Stimulated activated naive B cell treated with anti-CD40 and anti-IgM and Interleukin-4, amounts not matched to agents 10 μg/mL and 1 μg/mL and 100 μg/mL, for 72 hours (primary cell): ENCODE results near the gene CCDC12.
A peak's percentile ranks its signal among the peaks of the same experiment; 100 is the strongest.

Source experiments
- ATAC-seq, 2 donors: fragments of 150-1000 bp; cut with Tn5 transposase; replicated peaks; 2 replicates each; pipeline ENCODE4 v1.10.0; 2021; ENCODE audit warnings: moderate library complexity in 1 of 2
- DNase-seq: peaks from one replicate; pipeline ENCODE4 v3.0.0; 2021
- H3K27ac Mint-ChIP-seq: one replicate; pipeline ENCODE4 v1.8.0; 2022; ENCODE audit warnings: mild to moderate bottlenecking, mixed read lengths
- H3K27me3 Mint-ChIP-seq, 2 donors: one replicate each; pipeline ENCODE4 v1.8.0; 2022; ENCODE audit warnings: mixed read lengths in 2 of 2
- H3K36me3 Mint-ChIP-seq, 2 donors: one replicate each; pipeline ENCODE4 v1.8.0; 2022; ENCODE audit warnings: mixed read lengths in 2 of 2, mild to moderate bottlenecking in 1 of 2
- H3K4me1 Mint-ChIP-seq, 2 donors: one replicate each; pipeline ENCODE4 v1.8.0; 2022; ENCODE audit warnings: mixed read lengths in 2 of 2, mild to moderate bottlenecking in 1 of 2
- H3K4me3 Mint-ChIP-seq, 2 donors: one replicate each; pipeline ENCODE4 v1.8.0; 2022; ENCODE audit warnings: mild to moderate bottlenecking in 2 of 2, mixed read lengths in 2 of 2, moderate library complexity in 1 of 2
- H3K9me3 Mint-ChIP-seq, 2 donors: one replicate each; pipeline ENCODE4 v1.8.0; 2022; ENCODE audit warnings: mixed read lengths in 2 of 2, mild to moderate bottlenecking in 1 of 2

The CCDC12 gene

DNA sequence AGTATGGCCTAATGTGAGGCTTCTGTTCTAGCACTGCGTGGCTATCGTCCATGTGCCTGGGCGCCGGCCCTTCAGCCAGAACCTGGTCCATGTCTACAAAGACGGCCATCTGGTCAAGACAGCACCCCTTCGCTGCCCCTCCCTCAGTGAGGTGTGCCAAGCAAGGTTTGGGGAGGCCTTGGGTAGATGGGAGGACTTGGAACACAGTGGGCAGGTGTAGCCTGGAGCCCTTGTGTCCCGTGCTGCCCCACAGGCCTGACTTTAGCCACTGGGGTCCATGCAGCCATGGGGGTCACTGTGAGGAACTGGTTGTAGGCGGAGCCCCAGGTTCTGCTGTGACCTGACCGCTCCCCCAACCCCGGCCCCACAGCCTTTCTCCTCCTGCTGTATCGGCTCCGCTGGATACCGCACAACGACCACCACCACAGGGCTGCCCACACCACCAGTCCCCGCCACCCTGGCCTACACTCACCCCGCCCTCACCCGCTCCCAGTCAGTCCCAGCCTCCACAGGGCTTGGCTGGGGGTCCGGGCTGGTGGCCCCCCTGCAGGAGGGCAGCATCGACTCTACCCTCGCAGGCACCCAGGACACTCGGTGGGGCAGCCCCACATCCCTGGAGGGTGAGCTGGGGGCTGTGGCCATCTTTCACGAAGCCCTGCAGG lies 19.5 kb upstream of the CCDC12 start:
- Mint-ChIP-seq H3K27me3 (no peaks in the 10 kb centered on the region), H3K4me3 (no peak overlapping the region), H3K27ac (no peak overlapping the region)

DNA sequence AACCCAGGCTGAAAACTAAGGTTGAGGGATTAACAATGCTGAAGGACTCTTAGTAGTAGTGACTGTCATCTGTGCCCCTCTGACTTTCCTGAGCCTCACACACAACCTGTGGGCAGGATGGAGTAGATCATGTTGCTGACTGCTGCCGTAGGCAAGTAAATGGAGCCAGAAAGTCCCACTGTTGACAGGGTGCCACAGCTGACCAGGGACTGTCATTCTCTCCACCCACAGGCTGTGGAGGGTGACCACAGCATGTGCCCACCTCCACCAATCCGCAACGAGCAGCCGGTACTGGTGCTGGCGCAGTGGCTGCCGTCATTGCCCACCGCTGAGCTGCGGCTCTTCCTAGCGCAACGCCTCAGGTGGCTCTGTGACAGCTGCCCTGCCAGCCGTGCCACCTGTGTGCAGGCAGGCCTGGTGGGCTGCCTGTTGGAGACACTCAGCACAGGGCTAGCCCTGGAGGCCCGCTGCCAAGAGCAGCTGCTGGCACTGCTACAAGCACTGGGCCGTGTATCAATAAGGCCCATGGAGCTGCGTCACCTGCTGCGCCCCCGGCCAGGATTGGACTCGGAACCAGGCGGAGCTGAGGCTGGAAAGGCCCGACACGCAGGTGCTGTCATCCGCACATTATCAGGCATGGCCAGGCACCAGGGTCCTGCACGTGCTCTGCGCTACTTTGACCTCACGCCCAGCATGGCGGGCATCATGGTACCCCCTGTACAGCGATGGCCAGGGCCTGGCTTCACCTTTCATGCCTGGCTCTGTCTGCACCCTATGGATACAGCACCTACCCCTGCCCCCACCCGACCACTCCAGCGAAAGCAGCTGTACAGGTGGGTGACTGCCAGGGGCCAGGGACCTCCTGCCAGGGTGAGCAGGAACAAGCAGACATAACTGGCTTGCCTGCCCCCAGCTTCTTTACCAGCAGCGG lies 18.5 kb upstream of the CCDC12 start:
- no peak overlapping the region for H3K27ac Mint-ChIP-seq

More for the DNA sequence above, 19.5 kb upstream of the CCDC12 start:
- ATAC-seq (no peak), DNase-seq (no peak)
- Mint-ChIP-seq H3K36me3 (peaks cover 20 to 60% of the 10 kb centered on the region in 2 donors), H3K4me1 (peaks cover 19 to 32% of the 10 kb centered on the region in 2 donors), H3K9me3 (no peaks in the 10 kb centered on the region)

DNA sequence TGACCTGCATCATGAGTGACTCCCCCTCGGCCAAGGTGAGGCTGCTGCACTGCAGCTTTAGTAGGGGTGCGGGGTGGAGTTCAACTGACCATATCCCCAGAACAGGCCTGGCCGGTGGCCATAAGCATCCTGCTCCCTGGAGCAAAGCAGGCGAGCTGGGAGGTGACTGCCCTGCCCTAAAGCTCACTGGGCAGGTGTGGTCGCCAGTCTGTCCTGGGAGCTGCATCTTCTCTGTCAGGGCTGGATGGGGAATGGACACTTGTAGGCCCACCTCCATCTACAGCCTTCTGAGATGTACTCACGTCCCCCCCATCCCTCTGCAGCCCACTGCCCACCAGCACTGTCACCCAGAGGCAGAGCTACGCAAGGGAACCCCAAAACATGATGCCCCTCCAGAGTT lies 17.4 kb upstream of the CCDC12 start:
- H3K9me3 Mint-ChIP-seq, result no peaks in the 10 kb centered on the region
- H3K27me3 Mint-ChIP-seq, result no peaks in the 10 kb centered on the region
- no peak overlapping the region for H3K4me3 Mint-ChIP-seq
- no peak for ATAC-seq
- peaks cover 25 to 68% of the 10 kb centered on the region in 2 donors for H3K36me3 Mint-ChIP-seq
- no peak overlapping the region for H3K27ac Mint-ChIP-seq
- DNase-seq, result no peak
- H3K4me1 Mint-ChIP-seq, result peaks cover 35 to 46% of the 10 kb centered on the region in 2 donors

More for the DNA sequence above, 18.5 kb upstream of the CCDC12 start:
- DNase-seq, result no peak
- peaks cover 28 to 37% of the 10 kb centered on the region in 2 donors for H3K4me1 Mint-ChIP-seq
- no peak overlapping the region for H3K4me3 Mint-ChIP-seq
- ATAC-seq, result no peak
- H3K36me3 Mint-ChIP-seq, result peaks cover 22 to 62% of the 10 kb centered on the region in 2 donors
- H3K9me3 Mint-ChIP-seq, result no peaks in the 10 kb centered on the region
- H3K27me3 Mint-ChIP-seq, result no peaks in the 10 kb centered on the region

DNA sequence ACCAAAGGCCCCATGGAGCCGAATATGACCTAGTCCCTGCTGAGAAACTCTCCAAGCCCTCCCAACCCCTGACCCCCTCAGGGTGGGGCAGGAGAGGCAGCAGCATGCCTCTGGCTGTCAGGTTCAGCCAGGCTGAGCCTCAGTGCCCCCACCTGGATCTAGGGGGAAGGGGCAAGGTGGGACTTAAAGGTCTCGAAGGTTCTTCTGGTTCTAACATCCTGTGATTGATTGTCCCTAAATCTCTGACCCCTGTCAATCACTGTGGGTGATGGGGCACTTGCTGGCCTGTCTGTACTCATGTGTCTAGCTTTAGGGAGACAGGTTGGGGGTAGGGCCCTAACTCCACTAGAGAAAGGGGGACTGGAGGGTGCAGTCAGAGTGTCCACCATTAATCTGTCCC lies 16.7 kb upstream of the CCDC12 start:
- H3K27me3 Mint-ChIP-seq, result no peaks in the 10 kb centered on the region
- peaks cover 25 to 70% of the 10 kb centered on the region in 2 donors for H3K36me3 Mint-ChIP-seq
- no peaks in the 10 kb centered on the region for H3K9me3 Mint-ChIP-seq
- H3K4me1 Mint-ChIP-seq, result peaks cover 38 to 48% of the 10 kb centered on the region in 2 donors
- no peak for DNase-seq
- H3K27ac Mint-ChIP-seq, result peak overlapping the region; percentile 5
- H3K4me3 Mint-ChIP-seq, result no peak overlapping the region
- ATAC-seq, result no peak

DNA sequence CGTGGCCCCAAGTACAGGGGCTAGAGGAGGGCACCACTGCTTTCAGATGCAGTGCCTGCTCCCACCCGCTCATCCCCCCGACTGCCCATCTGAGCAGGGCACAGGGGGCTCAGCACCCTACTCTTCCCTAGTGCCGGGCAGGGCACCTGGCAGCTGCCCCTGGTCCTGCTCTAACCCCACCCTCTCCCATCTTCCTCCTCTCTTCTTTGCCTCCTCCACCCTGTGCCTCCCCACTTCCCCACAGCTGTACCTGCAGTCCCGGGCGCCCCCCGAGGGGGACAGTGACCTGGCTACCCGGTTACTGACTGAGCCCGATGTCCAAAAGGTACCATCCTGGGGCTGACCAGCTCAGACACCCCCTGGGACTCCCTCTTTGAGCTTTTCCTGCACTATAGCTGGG lies 15.7 kb upstream of the CCDC12 start:
- H3K36me3 Mint-ChIP-seq, result peaks cover 21 to 65% of the 10 kb centered on the region in 2 donors
- H3K4me3 Mint-ChIP-seq, result no peak overlapping the region

DNA sequence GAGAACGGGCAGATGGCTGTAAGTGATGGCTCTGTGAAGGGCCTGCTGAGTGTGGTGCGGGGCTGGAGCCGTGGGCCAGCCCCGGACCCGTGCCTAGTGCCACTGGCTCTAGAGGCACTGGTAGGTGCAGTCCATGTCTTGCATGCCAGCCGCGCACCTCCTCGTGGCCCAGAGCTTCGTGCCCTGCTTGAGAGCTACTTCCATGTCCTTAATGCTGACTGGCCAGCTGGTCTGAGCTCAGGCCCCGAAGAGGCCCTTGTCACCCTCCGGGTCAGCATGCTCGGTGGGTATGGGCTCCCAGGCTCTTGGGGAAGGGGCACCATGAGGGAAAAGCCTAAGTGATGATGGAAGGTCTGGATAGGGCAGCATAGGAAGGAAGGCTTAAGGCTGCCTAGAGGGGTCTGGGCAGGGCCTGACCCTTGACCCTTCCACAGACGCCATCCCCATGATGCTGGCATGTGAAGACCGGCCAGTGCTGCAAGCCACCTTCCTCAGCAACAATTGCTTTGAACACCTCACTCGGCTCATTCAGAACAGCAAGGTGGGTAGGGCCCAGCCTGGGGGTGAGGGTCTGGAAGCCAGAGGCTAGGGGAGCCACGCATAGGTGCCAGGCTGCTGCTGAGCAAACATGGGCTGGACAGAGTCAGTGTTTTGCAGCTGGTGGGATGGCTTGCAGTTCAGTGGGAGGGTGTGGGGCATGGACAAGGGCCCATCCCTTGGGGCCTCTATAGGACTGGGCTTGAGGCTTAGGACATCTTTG lies 15.0 kb upstream of the CCDC12 start:
- no peak for ATAC-seq

More for the DNA sequence above, 15.7 kb upstream of the CCDC12 start:
- Mint-ChIP-seq H3K27me3 (no peaks in the 10 kb centered on the region), H3K9me3 (no peaks in the 10 kb centered on the region), H3K27ac (peak overlapping the region; percentile 26), H3K4me1 (peaks cover 40 to 51% of the 10 kb centered on the region in 2 donors)
- ATAC-seq, result no peak
- DNase-seq, result no peak

DNA sequence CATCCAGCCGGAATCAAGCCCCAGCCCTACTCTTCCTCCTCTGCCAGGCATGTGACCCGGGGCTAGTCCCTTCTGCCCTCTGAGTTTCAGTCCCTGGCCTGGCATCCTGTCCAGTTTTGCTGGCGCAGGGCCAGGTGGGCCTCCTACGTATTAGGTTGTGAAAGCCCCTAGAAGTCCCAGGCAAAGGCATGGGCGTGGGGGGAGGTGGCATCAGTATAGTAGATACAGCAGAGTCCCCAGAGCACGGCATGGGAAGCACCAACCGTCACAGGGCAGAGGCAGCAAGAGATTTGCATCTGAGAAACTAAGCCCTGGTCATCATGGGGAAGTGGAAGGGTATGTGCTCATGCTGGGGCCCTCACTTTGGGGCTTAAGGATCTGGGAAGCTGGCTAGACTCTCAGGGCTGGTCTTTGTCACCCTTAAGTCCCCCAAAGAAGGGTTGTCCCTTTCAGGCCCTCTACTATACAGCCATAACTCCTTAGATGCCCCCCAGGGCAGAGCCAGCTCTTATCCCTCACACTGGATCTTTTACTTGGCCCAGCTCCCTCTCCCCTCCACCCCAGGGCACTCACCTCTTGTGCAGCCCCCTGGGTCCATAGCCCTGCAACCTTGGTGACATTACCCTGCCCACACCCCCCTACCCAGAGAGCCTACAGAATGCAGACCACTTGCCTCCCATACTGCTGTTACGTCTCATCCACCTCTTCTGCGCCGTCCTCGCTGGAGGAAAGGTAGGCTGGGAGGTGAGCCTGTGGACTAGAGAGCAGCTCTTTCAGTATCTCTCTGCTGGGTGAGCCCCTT lies 14.2 kb upstream of the CCDC12 start:
- H3K27me3 Mint-ChIP-seq, result no peaks in the 10 kb centered on the region
- no peaks in the 10 kb centered on the region for H3K9me3 Mint-ChIP-seq
- peaks cover 49 to 56% of the 10 kb centered on the region in 2 donors for H3K4me1 Mint-ChIP-seq
- no peak overlapping the region for H3K4me3 Mint-ChIP-seq
- peaks cover 23 to 64% of the 10 kb centered on the region in 2 donors for H3K36me3 Mint-ChIP-seq
- H3K27ac Mint-ChIP-seq, result peak overlapping the region; percentile 96
- ATAC-seq (peak; percentile 39 to 73), DNase-seq (peak; percentile 59)

More for the DNA sequence above, 15.0 kb upstream of the CCDC12 start:
- Mint-ChIP-seq H3K4me3 (no peak overlapping the region), H3K9me3 (no peaks in the 10 kb centered on the region), H3K27me3 (no peaks in the 10 kb centered on the region), H3K27ac (peak overlapping the region; percentile 53), H3K4me1 (peaks cover 41 to 51% of the 10 kb centered on the region in 2 donors), H3K36me3 (peaks cover 21 to 59% of the 10 kb centered on the region in 2 donors)
- DNase-seq, result no peak

DNA sequence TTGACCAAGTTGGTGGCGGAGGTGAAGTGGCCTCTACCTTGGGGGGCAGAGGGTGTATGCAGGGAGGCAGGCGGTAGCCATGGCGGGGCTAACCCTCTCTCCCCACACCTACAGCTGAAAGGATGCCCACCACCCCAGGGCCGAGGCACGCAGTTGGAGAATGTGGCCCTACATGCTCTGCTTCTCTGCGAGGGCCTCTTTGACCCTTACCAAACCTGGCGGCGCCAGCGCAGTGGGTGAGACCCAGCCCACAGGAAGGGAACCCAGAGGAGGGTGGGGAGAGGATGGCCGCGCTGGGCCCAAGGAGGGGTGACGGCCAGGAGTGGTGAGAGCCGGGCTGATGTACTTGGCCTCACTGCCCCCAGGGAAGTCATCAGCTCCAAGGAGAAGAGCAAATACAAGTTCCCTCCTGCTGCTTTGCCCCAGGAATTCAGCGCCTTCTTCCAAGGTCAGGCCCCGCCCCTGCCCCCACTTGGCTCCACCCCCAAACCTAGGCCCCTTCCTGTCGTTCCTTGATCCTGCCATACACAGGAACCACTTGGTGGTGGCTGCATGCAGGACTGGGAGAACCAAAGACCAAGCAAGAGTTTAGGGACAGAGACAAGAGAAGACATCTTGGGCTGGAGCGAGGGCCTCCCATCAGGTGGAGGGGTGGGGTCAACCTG lies 12.7 kb upstream of the CCDC12 start:
- ATAC-seq, result no peak
- H3K4me3 Mint-ChIP-seq, result no peak overlapping the region
- peaks cover 27 to 62% of the 10 kb centered on the region in 2 donors for H3K36me3 Mint-ChIP-seq
- no peaks in the 10 kb centered on the region for H3K9me3 Mint-ChIP-seq
- DNase-seq, result no peak
- H3K27ac Mint-ChIP-seq, result peak overlapping the region; percentile 37
- peaks cover 59 to 68% of the 10 kb centered on the region in 2 donors for H3K4me1 Mint-ChIP-seq
- H3K27me3 Mint-ChIP-seq, result no peaks in the 10 kb centered on the region

DNA sequence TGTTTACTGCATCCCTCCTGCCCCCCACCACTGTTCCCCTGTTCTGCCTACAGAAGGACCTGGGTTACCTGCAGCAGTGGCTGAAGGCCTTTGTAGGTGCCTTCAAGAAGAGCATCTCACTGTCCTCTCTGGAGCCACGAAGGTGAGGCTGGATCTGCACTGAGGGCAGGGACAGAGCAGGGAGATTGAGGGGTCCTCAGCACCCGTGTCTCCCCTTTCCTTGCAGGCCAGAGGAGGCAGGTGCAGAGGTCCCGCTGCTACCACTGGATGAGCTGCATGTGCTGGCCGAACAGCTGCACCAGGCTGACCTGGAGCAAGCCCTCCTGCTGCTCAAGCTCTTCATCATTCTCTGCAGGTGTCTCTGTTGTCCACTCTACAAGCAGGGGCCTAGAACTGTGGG lies 12.1 kb upstream of the CCDC12 start:
- Mint-ChIP-seq H3K4me1 (peaks cover 59 to 70% of the 10 kb centered on the region in 2 donors), H3K36me3 (peaks cover 27 to 60% of the 10 kb centered on the region in 2 donors), H3K27ac (peak overlapping the region; percentile 63), H3K27me3 (no peaks in the 10 kb centered on the region), H3K4me3 (peak overlapping the region in 1 of 2 donors; percentile 36), H3K9me3 (no peaks in the 10 kb centered on the region)
- ATAC-seq (no peak), DNase-seq (no peak)

DNA sequence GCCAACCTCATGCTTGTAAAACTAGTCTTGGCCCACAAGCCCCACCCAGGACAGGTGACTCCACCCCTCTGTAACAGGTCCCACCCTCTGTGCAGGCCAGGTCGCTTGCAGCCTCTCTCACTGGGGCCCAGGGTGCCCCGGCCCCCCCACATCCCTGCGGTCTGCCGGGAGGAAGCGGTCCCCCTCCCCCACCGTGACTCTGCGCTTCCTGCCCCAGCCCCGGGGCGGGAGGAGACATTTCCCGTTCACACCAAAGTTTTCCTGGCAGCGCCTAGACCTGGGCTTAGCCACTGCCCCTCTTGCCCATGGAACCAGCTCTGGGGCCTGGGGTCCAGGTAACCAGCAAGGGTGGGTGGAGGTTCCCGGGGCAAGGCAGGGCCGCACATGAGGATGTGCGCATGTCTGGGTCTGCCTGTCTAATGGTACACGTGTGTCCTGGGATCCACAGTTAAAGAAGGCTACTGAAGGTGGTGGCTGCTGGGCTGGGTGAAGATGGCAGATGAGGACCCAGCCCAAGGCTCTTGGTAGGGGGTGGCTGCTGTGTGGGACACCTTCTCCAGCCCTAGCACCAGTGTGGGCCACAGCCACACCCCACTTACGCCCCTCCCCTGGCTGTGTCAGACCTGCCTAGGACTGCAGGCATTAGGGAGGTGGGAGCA lies 11.3 kb upstream of the CCDC12 start:
- no peaks in the 10 kb centered on the region for H3K9me3 Mint-ChIP-seq
- peak overlapping the region; percentile 69 to 70 for H3K4me3 Mint-ChIP-seq
- DNase-seq, result peak; percentile 52
- peak overlapping the region; percentile 92 for H3K27ac Mint-ChIP-seq
- peaks cover 31 to 58% of the 10 kb centered on the region in 2 donors for H3K36me3 Mint-ChIP-seq
- H3K27me3 Mint-ChIP-seq, result no peaks in the 10 kb centered on the region
- H3K4me1 Mint-ChIP-seq, result peaks cover 61 to 78% of the 10 kb centered on the region in 2 donors
- peak; percentile 83 to 88 for ATAC-seq

DNA sequence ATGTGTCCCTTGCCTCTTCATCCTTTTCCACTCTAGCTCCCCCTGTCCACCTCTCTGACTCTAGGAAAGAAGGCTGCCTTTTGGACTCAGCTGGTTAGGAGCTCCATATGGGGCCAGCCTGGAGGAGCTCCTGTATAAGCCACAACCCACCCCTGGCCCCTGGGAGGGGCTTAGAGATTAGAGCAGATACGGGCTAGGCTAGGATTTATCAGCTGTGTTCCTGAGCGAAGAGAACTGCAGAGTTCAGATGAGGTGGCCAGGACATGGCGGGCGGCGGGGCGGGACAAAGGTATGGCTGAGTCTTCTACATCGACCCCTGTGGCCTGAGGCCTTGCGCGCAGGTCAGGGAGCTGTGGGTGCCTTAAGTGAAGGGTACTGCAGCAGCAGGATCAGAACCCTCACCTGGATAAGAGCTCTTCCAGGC lies 10.8 kb upstream of the CCDC12 start:
- DNase-seq, result no peak
- peaks cover 31 to 56% of the 10 kb centered on the region in 2 donors for H3K36me3 Mint-ChIP-seq
- no peaks in the 10 kb centered on the region for H3K9me3 Mint-ChIP-seq
- H3K27me3 Mint-ChIP-seq, result no peaks in the 10 kb centered on the region
- ATAC-seq, result peak in 1 of 2 donors; percentile 8
- H3K27ac Mint-ChIP-seq, result peak overlapping the region; percentile 92
- peaks cover 65 to 83% of the 10 kb centered on the region in 2 donors for H3K4me1 Mint-ChIP-seq
- H3K4me3 Mint-ChIP-seq, result peak overlapping the region; percentile 69 to 70

DNA sequence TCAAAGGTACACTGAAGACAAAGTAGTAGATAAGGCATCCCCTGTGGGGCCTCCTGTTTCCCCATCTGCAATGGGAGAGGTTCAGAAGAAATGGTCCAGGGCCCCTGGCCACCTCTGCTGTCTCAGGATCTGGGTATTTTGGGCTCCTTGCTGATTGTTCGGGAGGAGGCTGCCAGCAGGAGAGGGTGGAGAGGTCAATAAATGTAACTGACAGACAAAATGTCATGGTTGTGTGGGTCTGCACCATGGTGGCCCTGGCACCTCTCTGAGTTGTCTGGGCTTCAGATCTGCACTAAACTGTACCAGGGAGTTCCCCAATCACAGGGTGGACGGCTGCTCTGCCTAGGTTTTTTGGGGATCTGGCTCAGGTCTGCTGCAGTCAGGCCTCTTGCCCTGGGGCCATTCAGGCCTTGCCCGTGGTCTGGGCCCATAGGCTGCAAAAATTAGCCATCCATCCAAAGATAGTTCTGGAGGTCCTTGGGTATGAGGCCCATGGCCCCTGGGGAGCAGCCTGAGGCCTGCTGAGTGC lies 10.3 kb upstream of the CCDC12 start:
- ATAC-seq, result no peak
- Mint-ChIP-seq H3K4me3 (peak overlapping the region; percentile 69 to 70), H3K27ac (peak overlapping the region; percentile 92)

More for the DNA sequence above, 10.3 kb upstream of the CCDC12 start:
- H3K4me1 Mint-ChIP-seq, result peaks cover 65 to 86% of the 10 kb centered on the region in 2 donors
- H3K36me3 Mint-ChIP-seq, result peaks cover 31 to 55% of the 10 kb centered on the region in 2 donors
- H3K27me3 Mint-ChIP-seq, result no peaks in the 10 kb centered on the region
- no peak for DNase-seq
- H3K9me3 Mint-ChIP-seq, result no peaks in the 10 kb centered on the region
